ENCODE measurements around the gene STEAP2. TPM values are rescaled to one million over a fixed set of nuclear protein-coding genes. Genes with fewer than 3 reads are reported as not detected.
A peak's percentile ranks its signal among the peaks of the same experiment; 100 is the strongest.

The STEAP2 gene
- total and polyA plus RNA-seq, 2 of the 4 experiments (the other 2 are of a cell fraction): 1.8 to 3.9 TPM

- CTCF ChIA-PET: no interaction called here
Observed at GRCh38 chr7:90236721-90237289, 25.3 kb downstream of the STEAP2 start.

More at GRCh38 chr7:90236721-90237289, 25.3 kb downstream of the STEAP2 start:
- ATAC-seq (ENCODE audit: low read depth): no peak
- Histone ChIP-seq H3K18ac (ENCODE audit: low read depth, low read length) (no peak overlapping the region), H2AFZ (replicated peaks; ENCODE audit: low read length, poor library complexity) (peak overlapping the region; percentile 41), H3K4ac (ENCODE audit: low read depth, low read length) (no peak overlapping the region), H3K56ac (ENCODE audit: extremely low read depth, insufficient read depth, low read length) (no peak overlapping the region), H3K9me1 (ENCODE audit: insufficient read depth, low read length) (no peaks in the 10 kb centered on the region), H3K4me3 (ENCODE audit: insufficient read depth, low read depth, low read length) (no peak overlapping the region), H3K79me1 (ENCODE audit: low read depth in 1 of 2, low read length in 2 of 2) (no peaks in the 10 kb centered on the region), H3K23ac (ENCODE audit: low read depth, low read length) (no peak overlapping the region; the same call in 1 of the 2 replicates), H2BK15ac (ENCODE audit: low read depth, low read length) (no peak overlapping the region), H2AK5ac (ENCODE audit: low read depth, low read length) (no peak overlapping the region), H3K9ac (ENCODE audit: low read depth, low read length) (no peak overlapping the region), H3K27ac (ENCODE audit: insufficient read depth, low read length) (no peak overlapping the region), H4K91ac (ENCODE audit: insufficient read depth, low read depth, low read length) (no peak overlapping the region), H2AK9ac (replicated peaks; ENCODE audit: low read depth, low read length, poor library complexity) (peak overlapping the region; percentile 19), H4K20me1 (ENCODE audit: insufficient read depth, low read length) (no peaks in the 10 kb centered on the region), H3K14ac (replicated peaks; ENCODE audit: low read depth, low read length) (no peak overlapping the region), H2BK120ac (ENCODE audit: low read depth, low read length) (no peak overlapping the region), H2BK20ac (ENCODE audit: low read depth, low read length) (no peak overlapping the region), H3K9me3 (ENCODE audit: control insufficient read depth, insufficient read depth, low read length) (no peaks in the 10 kb centered on the region), H2BK5ac (ENCODE audit: low read depth, low read length, poor library complexity, severe bottlenecking) (no peak overlapping the region), H3K27me3 (ENCODE audit: control insufficient read depth, insufficient read depth, low read length) (no peaks in the 10 kb centered on the region), H4K8ac (ENCODE audit: low read depth in 2 of 2, low read length in 2 of 2) (no peak overlapping the region), H3K4me1 (ENCODE audit: control insufficient read depth, insufficient read depth, low read length) (no peaks in the 10 kb centered on the region), H3K36me3 (ENCODE audit: control insufficient read depth, insufficient read depth, low read length) (no peaks in the 10 kb centered on the region), H3K4me2 (ENCODE audit: low read depth, low read length) (no peak overlapping the region), H4K5ac (ENCODE audit: low read depth, low read length) (no peak overlapping the region)
- POLR2A ChIA-PET (ENCODE audit: unreplicated experiment): no interaction called here
- in situ Hi-C loops (cut with MboI; ENCODE audit: low sequenced_read_pairs) (no loop called here), dilution Hi-C loops (cut with HindIII; ENCODE audit: low sequenced_read_pairs, unreplicated experiment) (no loop called here), intact Hi-C loops (cut with micrococcal nuclease) (no loop called here)
- no CpG with 5 or more reads among the region's 1 CpG for WGBS, 2 experiments (ENCODE audit: extremely low coverage in 2 of 2, insufficient read length in 1 of 2)
- TF ChIP-seq RCOR1 (IDR thresholded peaks at IDR 0.05; ENCODE audit: insufficient replicate concordance, low read length) (no peak), MAZ (IDR thresholded peaks at IDR 0.05; ENCODE audit: borderline replicate concordance, low read depth, low read length) (no peak), MAFK (IDR thresholded peaks at IDR 0.05; ENCODE audit: low read depth, low read length) (no peak), NFE2L2 (IDR thresholded peaks at IDR 0.05; ENCODE audit: low read depth, low read length) (no peak), SMC3 (IDR thresholded peaks at IDR 0.05; ENCODE audit: low read depth, low read length) (no peak), CEBPB (IDR thresholded peaks at IDR 0.05; ENCODE audit: low read depth, low read length) (no peak), USF2 (IDR thresholded peaks at IDR 0.05; ENCODE audit: low read depth, low read length) (no peak)
- BruUV-seq (replicated peaks): no TSS peak
- DNase-seq: no peak

Data from IMR-90 (cell line).